ENCODE measurements around the gene USP17L18. TPM values are rescaled to one million over a fixed set of nuclear protein-coding genes. Genes with fewer than 3 reads are reported as not detected.

Gene USP17L18
- not detected for total RNA-seq

GRCh38 chr4:9247953-9248680 lies at the start of gene USP17L18:
Gene USP17L18, plus strand, starts transcription at chr4:9248630. Its CDS starts 0 bp downstream, at chr4:9248630.

GRCh38 chr4:9210357-9210756 lies 38.1 kb upstream of the USP17L18 start, which contains the start of gene USP17L10:
Gene USP17L10, plus strand, starts transcription at chr4:9210657. Its CDS starts 0 bp downstream, at chr4:9210657.

GRCh38 chr4:9215105-9215504 lies 33.3 kb upstream of the USP17L18 start, which contains the start of gene USP17L11:
Gene USP17L11, plus strand, starts transcription at chr4:9215405. Its CDS starts 0 bp downstream, at chr4:9215405.

GRCh38 chr4:9219852-9220251 lies 28.6 kb upstream of the USP17L18 start, which contains the start of gene USP17L12:
Gene USP17L12, plus strand, starts transcription at chr4:9220152. Its CDS starts 0 bp downstream, at chr4:9220152.

GRCh38 chr4:9224596-9224995 lies 23.8 kb upstream of the USP17L18 start, which contains the start of gene USP17L13:
Gene USP17L13, plus strand, starts transcription at chr4:9224896. Its CDS starts 0 bp downstream, at chr4:9224896.

GRCh38 chr4:9234085-9234484 lies 14.3 kb upstream of the USP17L18 start, which contains the start of gene USP17L15:
Gene USP17L15, plus strand, starts transcription at chr4:9234385. Its CDS starts 0 bp downstream, at chr4:9234385.

GRCh38 chr4:9243579-9243978 lies 4.9 kb upstream of the USP17L18 start, which contains the start of gene USP17L17:
Gene USP17L17, plus strand, starts transcription at chr4:9243879. Its CDS starts 0 bp downstream, at chr4:9243879.

GRCh38 chr4:9253078-9253477 lies 4.6 kb downstream of the USP17L18 start, which contains the start of gene USP17L19:
Gene USP17L19, plus strand, starts transcription at chr4:9253378. Its CDS starts 0 bp downstream, at chr4:9253378.

GRCh38 chr4:9257824-9258223 lies 9.4 kb downstream of the USP17L18 start, which contains the start of gene USP17L20:
Gene USP17L20, plus strand, starts transcription at chr4:9258124. Its CDS starts 0 bp downstream, at chr4:9258124.

GRCh38 chr4:9262572-9262971 lies 14.1 kb downstream of the USP17L18 start, which contains the start of gene USP17L21:
Gene USP17L21, plus strand, starts transcription at chr4:9262872. Its CDS starts 0 bp downstream, at chr4:9262872.

GRCh38 chr4:9267319-9267718 lies 18.9 kb downstream of the USP17L18 start, which contains the start of gene USP17L22:
Gene USP17L22, plus strand, starts transcription at chr4:9267619. Its CDS starts 0 bp downstream, at chr4:9267619.

Other genes starting within 250 kb of the USP17L18 start
- gene FAM90A26, start 78.2 kb upstream of the USP17L18 start, total RNA-seq: not detected
- gene USP17L10, start 38.0 kb upstream of the USP17L18 start, total RNA-seq: not detected
- gene USP17L11, start 33.2 kb upstream of the USP17L18 start, total RNA-seq: not detected
- not detected for gene USP17L12, start 28.5 kb upstream of the USP17L18 start, total RNA-seq
- not detected for gene USP17L13, start 23.7 kb upstream of the USP17L18 start, total RNA-seq
- gene USP17L15, start 14.2 kb upstream of the USP17L18 start, total RNA-seq: not detected
- not detected for gene USP17L17, start 4.8 kb upstream of the USP17L18 start, total RNA-seq
- not detected for gene USP17L19, start 4.7 kb downstream of the USP17L18 start, total RNA-seq
- gene USP17L20, start 9.5 kb downstream of the USP17L18 start, total RNA-seq: not detected
- gene USP17L21, start 14.2 kb downstream of the USP17L18 start, total RNA-seq: not detected
- not detected for gene USP17L22, start 19.0 kb downstream of the USP17L18 start, total RNA-seq
- gene USP17L24, start 76.5 kb downstream of the USP17L18 start, total RNA-seq: not detected
- gene USP17L25, start 81.3 kb downstream of the USP17L18 start, total RNA-seq: not detected
- gene USP17L26, start 86.0 kb downstream of the USP17L18 start, total RNA-seq: not detected
- gene USP17L5, start 90.8 kb downstream of the USP17L18 start, total RNA-seq: not detected
- gene USP17L27, start 95.5 kb downstream of the USP17L18 start, total RNA-seq: not detected
- gene USP17L28, start 100.3 kb downstream of the USP17L18 start, total RNA-seq: not detected
- not detected for gene USP17L29, start 105.0 kb downstream of the USP17L18 start, total RNA-seq
- not detected for gene USP17L30, start 114.5 kb downstream of the USP17L18 start, total RNA-seq
- gene DEFB131A, start 195.8 kb downstream of the USP17L18 start, total RNA-seq: not detected

Measured in activated naive CD4-positive, alpha-beta T cell treated with anti-CD3 and anti-CD28 coated beads, Interleukin-2, amount 10 ng/mL, durations not matched to agents 5 hours and 36 hours (primary cell).